Inferior parietal cortex (tissue), 1 donor: ENCODE results near the gene TSPAN4.

Experiments
- DNase-seq: peaks from one replicate; pipeline ENCODE4 v3.0.0-alpha.2; 2016; ENCODE audit errors: extremely low spot score

The TSPAN4 gene

GRCh38 chr11:824292-824880, 18.3 kb upstream of the TSPAN4 start:
- DNase-seq = no peak

- DNase-seq = no peak
These were observed 17.7 kb upstream of the TSPAN4 start for GRCh38 chr11:824942-825341.

- no peak for DNase-seq
These were observed 17.1 kb upstream of the TSPAN4 start for GRCh38 chr11:825366-826226.

- no peak for DNase-seq
These were observed 16.4 kb upstream of the TSPAN4 start for GRCh38 chr11:826227-826621.

GRCh38 chr11:826836-827145, 15.9 kb upstream of the TSPAN4 start:
- DNase-seq = no peak

- no peak for DNase-seq
These were observed 15.3 kb upstream of the TSPAN4 start for GRCh38 chr11:827146-827896.

GRCh38 chr11:827897-828192, 14.8 kb upstream of the TSPAN4 start, which contains the start of gene CRACR2B:
Gene CRACR2B, plus strand, starts transcription at chr11:827919. Its CDS starts 689 bp downstream, at chr11:828608.
- no peak for DNase-seq

- no peak for DNase-seq
These were observed 14.0 kb upstream of the TSPAN4 start for GRCh38 chr11:828506-829175.

GRCh38 chr11:829176-829846, 13.3 kb upstream of the TSPAN4 start:
- no peak for DNase-seq

GRCh38 chr11:829847-830294, 12.8 kb upstream of the TSPAN4 start:
- no peak for DNase-seq

- no peak for DNase-seq
These were observed 12.1 kb upstream of the TSPAN4 start for GRCh38 chr11:830295-831117.

- DNase-seq = no peak
These were observed 11.4 kb upstream of the TSPAN4 start for GRCh38 chr11:831118-831864.

GRCh38 chr11:831961-832528, 10.6 kb upstream of the TSPAN4 start:
- no peak for DNase-seq

GRCh38 chr11:832529-833113, 10.0 kb upstream of the TSPAN4 start, which contains the start of gene CD151:
Gene CD151, plus strand, starts transcription at chr11:832952. Its CDS starts 3,118 bp downstream, at chr11:836070.
- DNase-seq = no peak

- no peak for DNase-seq
These were observed 9.4 kb upstream of the TSPAN4 start for GRCh38 chr11:833114-833791.

- no peak for DNase-seq
These were observed 8.8 kb upstream of the TSPAN4 start for GRCh38 chr11:833849-834311.

- no peak for DNase-seq
These were observed 8.0 kb upstream of the TSPAN4 start for GRCh38 chr11:834371-835316.
